Activated CD8-positive, alpha-beta T cell treated with anti-CD3 and anti-CD28 coated beads for 36 hours (primary cell): ENCODE data around the gene FSTL3. TPM values are rescaled to one million over a fixed set of nuclear protein-coding genes. Genes with fewer than 3 reads are reported as not detected.

Experiments
- ATAC-seq: fragments of 200-7000 bp; cut with Tn5 transposase; one replicate; pipeline ENCODE4 v1.10.0; 2021; ENCODE audit warnings: mild to moderate bottlenecking, moderate library complexity
- CTCF ChIA-PET: fragments of 350-600 bp; sonication (Branson Sonifier 250); formaldehyde crosslinking; loops from one replicate; lab custom pipeline; 2021; ENCODE audit warnings: antibody characterized with exemption; lab: Charles Lee
- POLR2A ChIA-PET: fragments of 350-600 bp; sonication (Branson Sonifier 250); formaldehyde crosslinking; loops from one replicate; lab custom pipeline; 2021; ENCODE audit warnings: antibody characterized with exemption; lab: Charles Lee
- DNase-seq: peaks from one replicate; pipeline ENCODE4 v3.0.0-alpha.2; 2020
- H3K27ac Mint-ChIP-seq: one replicate; pipeline ENCODE4 v1.8.0; 2021; ENCODE audit warnings: mild to moderate bottlenecking, mixed read lengths
- H3K27me3 Mint-ChIP-seq: one replicate; pipeline ENCODE4 v1.8.0; 2021; ENCODE audit warnings: mixed read lengths
- H3K36me3 Mint-ChIP-seq: one replicate; pipeline ENCODE4 v1.8.0; 2021; ENCODE audit warnings: low read depth, mixed read lengths
- H3K4me1 Mint-ChIP-seq: one replicate; pipeline ENCODE4 v1.8.0; 2021; ENCODE audit warnings: low read depth, mixed read lengths
- H3K4me3 Mint-ChIP-seq: one replicate; pipeline ENCODE4 v1.8.0; 2021; ENCODE audit warnings: mild to moderate bottlenecking, moderate library complexity, mixed read lengths
- H3K9me3 Mint-ChIP-seq: one replicate; pipeline ENCODE4 v1.8.0; 2021; ENCODE audit warnings: mixed read lengths
- CTCF ChIP-seq: fragments of 200-600 bp; IDR thresholded peaks from one replicate; pipeline ENCODE4 v1.8.0; 2022; ENCODE audit warnings: antibody characterized with exemption, mild to moderate bottlenecking
- intact Hi-C: fragments of 100-400 bp; cut with micrococcal nuclease; formaldehyde crosslinking; loops from one replicate; pipeline ENCODE4 v1.10.0; 2022
- total RNA-seq, 2 experiments: library from RNA; stranded (reverse); gene quantifications; one replicate each; pipeline ENCODE4 v1.2.3, GENCODE V29; 2021

The FSTL3 gene
- total RNA-seq, 2 experiments from 2014 or later: 12.3 TPM

GRCh38 chr19:676007-676338 lies 219 bp upstream of the FSTL3 start:
- H3K4me3 Mint-ChIP-seq: no peak overlapping the region
- intact Hi-C loops: no loop called here
- H3K27ac Mint-ChIP-seq: no peak overlapping the region
- no peak for ATAC-seq
- no peak for DNase-seq
- TF ChIP-seq CTCF: no peak
- H3K4me1 Mint-ChIP-seq: peaks cover 5% of the 10 kb centered on the region
- ChIA-PET CTCF (no interaction called here), POLR2A (interaction anchor here (1.0 to 1.7 kb wide), 2 partner anchors 12 to 35 kb away, joined by 3 to 7 read pairs; no protein-coding TSS in a partner anchor)
- no peaks in the 10 kb centered on the region for H3K9me3 Mint-ChIP-seq
- H3K27me3 Mint-ChIP-seq: peaks cover 17% of the 10 kb centered on the region
- H3K36me3 Mint-ChIP-seq: no peaks in the 10 kb centered on the region

GRCh38 chr19:677201-677600 lies 1.0 kb downstream of the FSTL3 start:
- no peak for ATAC-seq
- H3K36me3 Mint-ChIP-seq: no peaks in the 10 kb centered on the region
- CTCF ChIA-PET: interaction anchor here (1.2 kb wide), 1 partner anchor 171 kb away, joined by 3 read pairs; no protein-coding TSS in a partner anchor
- no peak for DNase-seq
- POLR2A ChIA-PET: no interaction called here
- intact Hi-C loops: no loop called here
- no peak overlapping the region for H3K4me3 Mint-ChIP-seq
- peaks cover 5% of the 10 kb centered on the region for H3K4me1 Mint-ChIP-seq
- TF ChIP-seq CTCF: no peak
- no peaks in the 10 kb centered on the region for H3K9me3 Mint-ChIP-seq
- peaks cover 17% of the 10 kb centered on the region for H3K27me3 Mint-ChIP-seq
- H3K27ac Mint-ChIP-seq: no peak overlapping the region

- DNase-seq: no peak
- ChIA-PET POLR2A (no interaction called here), CTCF (interaction anchor here (1.1 to 1.2 kb wide), 2 partner anchors 30 to 172 kb away, joined by 3 read pairs; no protein-coding TSS in a partner anchor)
- Mint-ChIP-seq H3K27me3 (peaks cover 17% of the 10 kb centered on the region), H3K9me3 (no peaks in the 10 kb centered on the region), H3K4me1 (peaks cover 5% of the 10 kb centered on the region), H3K4me3 (peak overlapping the region; percentile 24), H3K27ac (no peak overlapping the region), H3K36me3 (no peaks in the 10 kb centered on the region)
- intact Hi-C loops: no loop called here
- TF ChIP-seq CTCF: no peak
- no peak for ATAC-seq
Measured at GRCh38 chr19:677601-678436, 1.6 kb downstream of the FSTL3 start.

GRCh38 chr19:678791-679388 lies 2.7 kb downstream of the FSTL3 start:
- H3K4me1 Mint-ChIP-seq: peaks cover 5% of the 10 kb centered on the region
- no peak for TF ChIP-seq CTCF
- H3K9me3 Mint-ChIP-seq: no peaks in the 10 kb centered on the region
- peaks cover 13% of the 10 kb centered on the region for H3K27me3 Mint-ChIP-seq
- POLR2A ChIA-PET: interaction anchor here (1.0 to 1.4 kb wide), 4 partner anchors 9 to 128 kb away, joined by 3 to 4 read pairs (median 4); partner anchors contain the start of gene RNF126
- DNase-seq (no peak), ATAC-seq (no peak)
- H3K27ac Mint-ChIP-seq: peak overlapping the region; percentile 49
- H3K36me3 Mint-ChIP-seq: no peaks in the 10 kb centered on the region
- intact Hi-C loops: no loop called here
- peak overlapping the region; percentile 79 for H3K4me3 Mint-ChIP-seq
- CTCF ChIA-PET: interaction anchor here (1.0 to 1.2 kb wide), 3 partner anchors 18 to 55 kb away, joined by 3 to 4 read pairs (median 4); no protein-coding TSS in a partner anchor
